Kidney epithelial cell (primary cell): ENCODE data around the gene JUND. TPM values are rescaled to one million over a fixed set of nuclear protein-coding genes. Genes with fewer than 3 reads are reported as not detected.

Experiments used
- DNase-seq: peaks from one replicate; pipeline ENCODE4 v3.0.0-alpha.2; 2010; ENCODE audit warnings: low read depth
- H3K27me3 ChIP-seq: 2 replicates; pipeline ENCODE4 v1.6.0; 2011; ENCODE audit warnings: low read length; ENCODE audit not compliant: control insufficient read depth, insufficient read depth
- H3K36me3 ChIP-seq: 2 replicates; pipeline ENCODE4 v1.5.1; 2011; ENCODE audit warnings: low read length; ENCODE audit not compliant: control insufficient read depth, insufficient read depth
- H3K4me3 ChIP-seq: 2 replicates; pipeline ENCODE4 v1.5.1; 2011; ENCODE audit warnings: low read depth, mild to moderate bottlenecking, control low read depth, low read length
- CTCF ChIP-seq: IDR thresholded peaks from 2 replicates; pipeline ENCODE4 v1.5.1; 2011; ENCODE audit warnings: mild to moderate bottlenecking, moderate library complexity, low read length, control low read depth, inconsistent platforms; ENCODE audit not compliant: insufficient read depth, poor library complexity, severe bottlenecking
- total RNA-seq: library from RNA; depleted of rRNA; stranded (reverse); fragments of >200 nt; gene quantifications from 2 replicates; pipeline ENCODE4 v1.2.3, GENCODE V29; 2015

Gene JUND
- total RNA-seq, 1 donor from 2014 or later = 262 TPM

- no peak for TF ChIP-seq CTCF
- peaks cover 1% of the 10 kb centered on the region for H3K36me3 ChIP-seq
These were observed 36.8 kb upstream of the JUND start for GRCh38 chr19:18317961-18318800.

GRCh38 chr19:18313398-18313797, 32.0 kb upstream of the JUND start:
- no peak for TF ChIP-seq CTCF
- no peak for DNase-seq

More at GRCh38 chr19:18317961-18318800, 36.8 kb upstream of the JUND start:
- no peak for DNase-seq
- no peaks in the 10 kb centered on the region for H3K27me3 ChIP-seq
- no peak overlapping the region for H3K4me3 ChIP-seq

GRCh38 chr19:18312092-18312534, 30.7 kb upstream of the JUND start:
- Histone ChIP-seq H3K27me3 (no peaks in the 10 kb centered on the region), H3K4me3 (no peak overlapping the region), H3K36me3 (no peaks in the 10 kb centered on the region)
- no peak for DNase-seq
- no peak for TF ChIP-seq CTCF

More at GRCh38 chr19:18313398-18313797, 32.0 kb upstream of the JUND start:
- no peaks in the 10 kb centered on the region for H3K36me3 ChIP-seq
- no peak overlapping the region for H3K4me3 ChIP-seq
- H3K27me3 ChIP-seq = no peaks in the 10 kb centered on the region

- H3K36me3 ChIP-seq = no peaks in the 10 kb centered on the region
- TF ChIP-seq CTCF = no peak
- no peak overlapping the region for H3K4me3 ChIP-seq
- no peaks in the 10 kb centered on the region for H3K27me3 ChIP-seq
- DNase-seq = no peak
These were observed 30.2 kb upstream of the JUND start for GRCh38 chr19:18311502-18312091.

GRCh38 chr19:18310966-18311365, 29.5 kb upstream of the JUND start:
- Histone ChIP-seq H3K27me3 (no peaks in the 10 kb centered on the region), H3K4me3 (no peak overlapping the region), H3K36me3 (no peaks in the 10 kb centered on the region)
- DNase-seq = no peak
- TF ChIP-seq CTCF = no peak
